ENCODE results near the gene HOMER1.
"Not testable (repeated sequence)": the region's sequence is repeated elsewhere in the genome, so short reads cannot be mapped to it uniquely, and the experiment has no call there.

HOMER1 gene

GRCh38 chr5:79386679-79387078, 127.3 kb downstream of the HOMER1 start:
- no peak overlapping the region for H3K4me3 ChIP-seq (ENCODE audit: insufficient read depth, low read length, poor library complexity, severe bottlenecking)
- no peaks in the 10 kb centered on the region for H4K20me1 ChIP-seq (ENCODE audit: low read depth, low read length)
- H3K9me2 ChIP-seq (replicated peaks; ENCODE audit: insufficient read depth, low read length): no peaks in the 10 kb centered on the region
- no peaks in the 10 kb centered on the region for H3K27me3 ChIP-seq (ENCODE audit: low read length)
- no peak overlapping the region for H3K9ac ChIP-seq (ENCODE audit: low read length)
- TF ChIP-seq, protein P1, sequence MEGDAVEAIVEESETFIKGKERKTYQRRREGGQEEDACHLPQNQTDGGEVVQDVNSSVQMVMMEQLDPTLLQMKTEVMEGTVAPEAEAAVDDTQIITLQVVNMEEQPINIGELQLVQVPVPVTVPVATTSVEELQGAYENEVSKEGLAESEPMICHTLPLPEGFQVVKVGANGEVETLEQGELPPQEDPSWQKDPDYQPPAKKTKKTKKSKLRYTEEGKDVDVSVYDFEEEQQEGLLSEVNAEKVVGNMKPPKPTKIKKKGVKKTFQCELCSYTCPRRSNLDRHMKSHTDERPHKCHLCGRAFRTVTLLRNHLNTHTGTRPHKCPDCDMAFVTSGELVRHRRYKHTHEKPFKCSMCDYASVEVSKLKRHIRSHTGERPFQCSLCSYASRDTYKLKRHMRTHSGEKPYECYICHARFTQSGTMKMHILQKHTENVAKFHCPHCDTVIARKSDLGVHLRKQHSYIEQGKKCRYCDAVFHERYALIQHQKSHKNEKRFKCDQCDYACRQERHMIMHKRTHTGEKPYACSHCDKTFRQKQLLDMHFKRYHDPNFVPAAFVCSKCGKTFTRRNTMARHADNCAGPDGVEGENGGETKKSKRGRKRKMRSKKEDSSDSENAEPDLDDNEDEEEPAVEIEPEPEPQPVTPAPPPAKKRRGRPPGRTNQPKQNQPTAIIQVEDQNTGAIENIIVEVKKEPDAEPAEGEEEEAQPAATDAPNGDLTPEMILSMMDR (IDR thresholded peaks at IDR 0.05; ENCODE audit: insufficient read depth, low read length, poor library complexity, severe bottlenecking): no peak
- TF ChIP-seq EZH2phosphoT487 (conservative IDR thresholded peaks at IDR 0.05; ENCODE audit: low read length): no peak
- H3K9me3 ChIP-seq (ENCODE audit: insufficient read depth, low read length): peaks cover 13% of the 10 kb centered on the region; the same call in 1 of the 2 replicates
- no peaks in the 10 kb centered on the region for H3F3A ChIP-seq (ENCODE audit: insufficient read depth)
- H3K79me2 ChIP-seq (ENCODE audit: insufficient read depth, low read length): no peaks in the 10 kb centered on the region
- H2AFZ ChIP-seq (ENCODE audit: low read depth, low read length, severe bottlenecking): no peak overlapping the region
- H3K27ac ChIP-seq (ENCODE audit: low read depth, low read length): no peak overlapping the region
- H3K4me2 ChIP-seq (ENCODE audit: low read depth, low read length, poor library complexity, severe bottlenecking): no peak overlapping the region
- H3K36me3 ChIP-seq (ENCODE audit: low read length): peaks cover 4% of the 10 kb centered on the region; the same call in 1 of the 2 replicates

GRCh38 chr5:79385126-79385525, 128.8 kb downstream of the HOMER1 start:
- H2AFZ ChIP-seq (ENCODE audit: low read depth, low read length, severe bottlenecking); H3K9ac ChIP-seq (ENCODE audit: low read length); H3K9me2 ChIP-seq (replicated peaks; ENCODE audit: insufficient read depth, low read length); H3K27ac ChIP-seq (ENCODE audit: low read depth, low read length); H3K79me2 ChIP-seq (ENCODE audit: insufficient read depth, low read length); H3F3A ChIP-seq (ENCODE audit: insufficient read depth); H3K4me3 ChIP-seq (ENCODE audit: insufficient read depth, low read length, poor library complexity, severe bottlenecking); H3K4me2 ChIP-seq (ENCODE audit: low read depth, low read length, poor library complexity, severe bottlenecking); H4K20me1 ChIP-seq (ENCODE audit: low read depth, low read length); H3K27me3 ChIP-seq (ENCODE audit: low read length); H3K36me3 ChIP-seq (ENCODE audit: low read length): not testable (repeated sequence)
- peaks cover 17% of the 10 kb centered on the region; the same call in 1 of the 2 replicates for H3K9me3 ChIP-seq (ENCODE audit: insufficient read depth, low read length)

DNA sequence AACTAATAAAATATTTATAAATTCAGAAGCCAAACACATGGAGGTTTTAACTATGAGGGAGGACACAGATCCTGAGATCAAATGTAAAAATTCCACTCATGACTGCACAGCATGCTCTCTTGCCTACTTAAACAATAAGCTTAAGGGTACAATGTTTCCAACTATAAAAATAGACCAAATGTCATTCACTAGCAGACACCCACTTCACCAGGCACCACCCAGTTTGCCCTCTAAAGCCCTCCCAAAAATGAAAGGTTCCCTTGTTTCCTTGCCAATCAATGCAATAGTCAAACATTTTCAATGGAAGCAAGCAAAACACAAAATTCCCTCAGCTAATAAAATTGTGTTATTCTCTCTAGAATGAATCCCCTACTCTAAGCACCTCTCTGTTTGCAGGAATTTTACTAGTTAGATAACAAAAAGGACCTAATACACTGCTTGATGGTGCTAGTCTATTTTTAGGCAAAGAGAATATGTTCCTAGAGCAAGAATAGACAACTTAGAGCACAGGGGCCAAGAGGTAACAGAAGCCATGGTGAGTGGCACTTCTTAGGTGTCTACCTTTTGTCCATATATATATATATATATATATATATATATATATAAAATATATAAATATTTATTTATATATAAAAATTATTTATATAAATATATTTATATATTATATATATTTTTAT, 135.3 kb downstream of the HOMER1 start:
- TF ChIP-seq, protein P1 (IDR thresholded peaks at IDR 0.05; ENCODE audit: insufficient read depth, low read length, poor library complexity, severe bottlenecking): no peak
- no peak for TF ChIP-seq EZH2phosphoT487 (conservative IDR thresholded peaks at IDR 0.05; ENCODE audit: low read length)
- Histone ChIP-seq H3F3A (ENCODE audit: insufficient read depth) (no peaks in the 10 kb centered on the region), H3K4me3 (ENCODE audit: insufficient read depth, low read length, poor library complexity, severe bottlenecking) (no peak overlapping the region), H3K79me2 (ENCODE audit: insufficient read depth, low read length) (no peaks in the 10 kb centered on the region), H4K20me1 (ENCODE audit: low read depth, low read length) (no peaks in the 10 kb centered on the region), H3K27me3 (ENCODE audit: low read length) (no peaks in the 10 kb centered on the region), H3K9me3 (ENCODE audit: insufficient read depth, low read length) (peaks cover 17% of the 10 kb centered on the region; the same call in 1 of the 2 replicates), H3K27ac (ENCODE audit: low read depth, low read length) (no peak overlapping the region), H3K9ac (ENCODE audit: low read length) (no peak overlapping the region), H3K9me2 (replicated peaks; ENCODE audit: insufficient read depth, low read length) (no peaks in the 10 kb centered on the region), H2AFZ (ENCODE audit: low read depth, low read length, severe bottlenecking) (no peak overlapping the region), H3K4me2 (ENCODE audit: low read depth, low read length, poor library complexity, severe bottlenecking) (no peak overlapping the region), H3K36me3 (ENCODE audit: low read length) (peaks cover 4% of the 10 kb centered on the region; the same call in 1 of the 2 replicates)

GRCh38 chr5:79357398-79357797, 156.5 kb downstream of the HOMER1 start:
- Histone ChIP-seq H3K9me3 (ENCODE audit: insufficient read depth, low read length) (no peaks in the 10 kb centered on the region), H3K27me3 (ENCODE audit: low read length) (no peaks in the 10 kb centered on the region), H3K4me2 (ENCODE audit: low read depth, low read length, poor library complexity, severe bottlenecking) (no peak overlapping the region), H3K27ac (ENCODE audit: low read depth, low read length) (no peak overlapping the region), H3K79me2 (ENCODE audit: insufficient read depth, low read length) (no peaks in the 10 kb centered on the region), H3F3A (ENCODE audit: insufficient read depth) (no peaks in the 10 kb centered on the region), H3K36me3 (ENCODE audit: low read length) (no peaks in the 10 kb centered on the region), H3K4me3 (ENCODE audit: insufficient read depth, low read length, poor library complexity, severe bottlenecking) (no peak overlapping the region), H3K9ac (ENCODE audit: low read length) (no peak overlapping the region), H4K20me1 (ENCODE audit: low read depth, low read length) (no peaks in the 10 kb centered on the region), H3K9me2 (replicated peaks; ENCODE audit: insufficient read depth, low read length) (no peaks in the 10 kb centered on the region), H2AFZ (ENCODE audit: low read depth, low read length, severe bottlenecking) (no peak overlapping the region)
- no peak for TF ChIP-seq EZH2phosphoT487 (conservative IDR thresholded peaks at IDR 0.05; ENCODE audit: low read length)
- TF ChIP-seq, protein P1 (IDR thresholded peaks at IDR 0.05; ENCODE audit: insufficient read depth, low read length, poor library complexity, severe bottlenecking): no peak

Measured in SU-DHL-6 (cell line).